ENCODE results near the gene SLX4IP. TPM values are rescaled to one million over a fixed set of nuclear protein-coding genes. Genes with fewer than 3 reads are reported as not detected.

The SLX4IP gene
- total RNA-seq, 1 experiment from 2014 or later: 6.4 TPM

- DNase-seq (no peak), ATAC-seq (no peak)
- POLR2A ChIA-PET (ENCODE audit: unreplicated experiment): interaction anchor here (0.6 kb wide), 1 partner anchor 14 kb away, joined by 3 read pairs; no protein-coding TSS in a partner anchor
- peaks cover 7% of the 10 kb centered on the region; the same call in 1 of the 2 replicates for H3K4me1 ChIP-seq (ENCODE audit: insufficient read depth, low read length)
- CTCF ChIA-PET: no interaction called here
- H3K4me2 ChIP-seq (ENCODE audit: low read length): no peak overlapping the region
- H3K4me3 ChIP-seq (ENCODE audit: low read length): no peak overlapping the region
- H3K27me3 ChIP-seq (ENCODE audit: low read length): no peaks in the 10 kb centered on the region
- no peaks in the 10 kb centered on the region; the same call in 1 of the 2 replicates for H3K79me2 ChIP-seq (ENCODE audit: low read length)
- no peaks in the 10 kb centered on the region for H3K9me3 ChIP-seq (ENCODE audit: low read length)
- H4K20me1 ChIP-seq (ENCODE audit: low read length): 0 out of 2 replicates have a peak, but pooled peaks cover 6% of the 10 kb centered on the region
- no peaks in the 10 kb centered on the region for H3K9me2 ChIP-seq (replicated peaks; ENCODE audit: low read length)
- intact Hi-C loops (cut with micrococcal nuclease): no loop called here
- H3K27ac ChIP-seq (ENCODE audit: low read length): no peak overlapping the region
- H2AFZ ChIP-seq (ENCODE audit: low read length): no peak overlapping the region
- BruUV-seq (replicated peaks): no TSS peak
- TF ChIP-seq EZH2 (IDR thresholded peaks at IDR 0.05; ENCODE audit: low read length, unreplicated experiment) (no peak), EZH2phosphoT487 (IDR thresholded peaks at IDR 0.05; ENCODE audit: borderline replicate concordance, low read length) (no peak)
- TF ChIP-seq, protein P1, sequence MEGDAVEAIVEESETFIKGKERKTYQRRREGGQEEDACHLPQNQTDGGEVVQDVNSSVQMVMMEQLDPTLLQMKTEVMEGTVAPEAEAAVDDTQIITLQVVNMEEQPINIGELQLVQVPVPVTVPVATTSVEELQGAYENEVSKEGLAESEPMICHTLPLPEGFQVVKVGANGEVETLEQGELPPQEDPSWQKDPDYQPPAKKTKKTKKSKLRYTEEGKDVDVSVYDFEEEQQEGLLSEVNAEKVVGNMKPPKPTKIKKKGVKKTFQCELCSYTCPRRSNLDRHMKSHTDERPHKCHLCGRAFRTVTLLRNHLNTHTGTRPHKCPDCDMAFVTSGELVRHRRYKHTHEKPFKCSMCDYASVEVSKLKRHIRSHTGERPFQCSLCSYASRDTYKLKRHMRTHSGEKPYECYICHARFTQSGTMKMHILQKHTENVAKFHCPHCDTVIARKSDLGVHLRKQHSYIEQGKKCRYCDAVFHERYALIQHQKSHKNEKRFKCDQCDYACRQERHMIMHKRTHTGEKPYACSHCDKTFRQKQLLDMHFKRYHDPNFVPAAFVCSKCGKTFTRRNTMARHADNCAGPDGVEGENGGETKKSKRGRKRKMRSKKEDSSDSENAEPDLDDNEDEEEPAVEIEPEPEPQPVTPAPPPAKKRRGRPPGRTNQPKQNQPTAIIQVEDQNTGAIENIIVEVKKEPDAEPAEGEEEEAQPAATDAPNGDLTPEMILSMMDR (conservative IDR thresholded peaks at IDR 0.05; ENCODE audit: low read depth, low read length): no peak
- peaks cover 4% of the 10 kb centered on the region for H3F3A ChIP-seq (ENCODE audit: low read length, unreplicated experiment)
- peaks cover 20% of the 10 kb centered on the region for H3K36me3 ChIP-seq (ENCODE audit: low read depth, low read length)
- no peak overlapping the region for H3K9ac ChIP-seq (ENCODE audit: low read length)
These were observed 198.6 kb downstream of the SLX4IP start for GRCh38 chr20:10633718-10634117.

GRCh38 chr20:10634211-10634610, 199.1 kb downstream of the SLX4IP start:
- no peak overlapping the region for H3K9ac ChIP-seq (ENCODE audit: low read length)
- no peak overlapping the region for H3K4me2 ChIP-seq (ENCODE audit: low read length)
- no peaks in the 10 kb centered on the region for H3K27me3 ChIP-seq (ENCODE audit: low read length)
- no TSS peak for BruUV-seq (replicated peaks)
- peaks cover 8% of the 10 kb centered on the region; the same call in 1 of the 2 replicates for H4K20me1 ChIP-seq (ENCODE audit: low read length)
- ChIA-PET POLR2A (ENCODE audit: unreplicated experiment) (interaction anchor here (0.6 kb wide), 1 partner anchor 15 kb away, joined by 3 read pairs; no protein-coding TSS in a partner anchor), CTCF (no interaction called here)
- H2AFZ ChIP-seq (ENCODE audit: low read length): no peak overlapping the region
- H3K27ac ChIP-seq (ENCODE audit: low read length): peak overlapping the region; percentile 53
- ATAC-seq (no peak), DNase-seq (no peak)
- peaks cover 23% of the 10 kb centered on the region for H3K36me3 ChIP-seq (ENCODE audit: low read depth, low read length)
- peaks cover 7% of the 10 kb centered on the region; the same call in 1 of the 2 replicates for H3K4me1 ChIP-seq (ENCODE audit: insufficient read depth, low read length)
- H3F3A ChIP-seq (ENCODE audit: low read length, unreplicated experiment): peaks cover 4% of the 10 kb centered on the region
- intact Hi-C loops (cut with micrococcal nuclease): no loop called here
- H3K9me2 ChIP-seq (replicated peaks; ENCODE audit: low read length): no peaks in the 10 kb centered on the region
- H3K4me3 ChIP-seq (ENCODE audit: low read length): no peak overlapping the region
- H3K79me2 ChIP-seq (ENCODE audit: low read length): no peaks in the 10 kb centered on the region; the same call in 1 of the 2 replicates
- no peak for TF ChIP-seq EZH2phosphoT487 (IDR thresholded peaks at IDR 0.05; ENCODE audit: borderline replicate concordance, low read length)
- no peak for TF ChIP-seq EZH2 (IDR thresholded peaks at IDR 0.05; ENCODE audit: low read length, unreplicated experiment)
- TF ChIP-seq, protein P1 (conservative IDR thresholded peaks at IDR 0.05; ENCODE audit: low read depth, low read length): no peak
- H3K9me3 ChIP-seq (ENCODE audit: low read length): no peaks in the 10 kb centered on the region

All from PC-3 (cell line).